Panc1 (cell line): ENCODE measurements around the gene TMEM258. TPM values are rescaled to one million over a fixed set of nuclear protein-coding genes. Genes with fewer than 3 reads are reported as not detected.

Experiments used
- ATAC-seq: fragments of 200-7000 bp; cut with Tn5 transposase; 2 replicates; pipeline ENCODE4 v1.9.1; 2020; ENCODE audit warnings: mild to moderate bottlenecking, moderate library complexity
- BruUV-seq: library from RNA; stranded (reverse); fragments of 400-500 nt; replicated peaks from 2 replicates; lab custom pipeline; 2021; lab: Mats Ljungman, UMichigan
- CTCF ChIA-PET: fragments of 300-600 bp; sonication (Branson Sonifier 250); formaldehyde crosslinking; loops from one replicate; lab custom pipeline; 2022; ENCODE audit warnings: antibody characterized with exemption; lab: Charles Lee
- POLR2A ChIA-PET: fragments of 300-600 bp; sonication (Branson Sonifier 250); formaldehyde crosslinking; loops from one replicate; lab custom pipeline; 2022; ENCODE audit warnings: antibody characterized with exemption; lab: Charles Lee
- DNase-seq: peaks from one replicate; pipeline ENCODE4 v3.0.0-alpha.2; 2010; ENCODE audit warnings: low read depth, low spot score
- H3K27ac ChIP-seq: 2 replicates; pipeline ENCODE4 v1.5.1; 2011; ENCODE audit warnings: mild to moderate bottlenecking, low read length, inconsistent platforms
- H3K27me3 ChIP-seq: fragments of 200-500 bp; sonication (Bioruptor generic); 2 replicates; pipeline ENCODE4 v1.6.0; 2014; ENCODE audit warnings: low read length, inconsistent platforms; ENCODE audit not compliant: control insufficient read depth, insufficient read depth
- H3K36me3 ChIP-seq: fragments of 200-500 bp; sonication (Bioruptor generic); 2 replicates; pipeline ENCODE4 v1.5.1; 2014; ENCODE audit warnings: inconsistent platforms, mild to moderate bottlenecking, low read length, moderate library complexity; ENCODE audit not compliant: control insufficient read depth, insufficient read depth
- H3K4me1 ChIP-seq: 2 replicates; pipeline ENCODE4 v1.5.1; 2011; ENCODE audit warnings: inconsistent platforms, mild to moderate bottlenecking, low read length, moderate library complexity; ENCODE audit not compliant: control insufficient read depth, insufficient read depth
- H3K4me3 ChIP-seq, 2 experiments: 2 replicates each; pipeline ENCODE4 v1.5.1; 2011 to 2012; ENCODE audit warnings: low read depth in 2 of 2, low read length in 2 of 2, mild to moderate bottlenecking in 2 of 2, inconsistent platforms in 1 of 2, moderate library complexity in 1 of 2
- H3K9me3 ChIP-seq: fragments of 200-500 bp; sonication (Bioruptor generic); 2 replicates; pipeline ENCODE4 v1.5.1; 2014; ENCODE audit warnings: low read depth, mild to moderate bottlenecking, inconsistent platforms, low read length, moderate library complexity; ENCODE audit not compliant: control insufficient read depth, insufficient read depth
- CTCF ChIP-seq: fragments of 450-650 bp; IDR thresholded peaks from 2 replicates; pipeline ENCODE4 v1.5.1; 2017; ENCODE audit warnings: mild to moderate bottlenecking
- POLR2AphosphoS5 ChIP-seq: IDR thresholded peaks from 2 replicates; pipeline ENCODE4 v1.6.1; 2012; ENCODE audit warnings: mild to moderate bottlenecking, low read depth, low read length, moderate library complexity
- SIN3A ChIP-seq: IDR thresholded peaks from 2 replicates; pipeline ENCODE4 v1.6.1; 2012; ENCODE audit warnings: low read depth, mild to moderate bottlenecking, low read length, moderate library complexity, borderline replicate concordance; ENCODE audit not compliant: insufficient read depth
- TCF7L2 ChIP-seq: IDR thresholded peaks from 2 replicates; pipeline ENCODE4 v1.6.1; 2011; ENCODE audit warnings: mild to moderate bottlenecking, low read depth, low read length, inconsistent platforms
- in situ Hi-C: cut with HindIII; loops from 2 replicates; pipeline ENCODE4 v1.10.0; 2016; ENCODE audit warnings: low sequenced_read_pairs, low pct_unique_long_range_greater_than_20kb
- intact Hi-C: fragments of 100-400 bp; cut with micrococcal nuclease; formaldehyde crosslinking; loops from one replicate; pipeline ENCODE4 v1.10.0; 2022; ENCODE audit not compliant: unreplicated experiment
- total RNA-seq: library from RNA; stranded (reverse); gene quantifications from one replicate; pipeline ENCODE4 v1.2.1, GENCODE V29; 2021; ENCODE audit not compliant: unreplicated experiment
- TF ChIP-seq, protein P1 (sequence below), 2 experiments: IDR thresholded peaks; 2 replicates each; pipeline ENCODE4 v1.6.1; 2011 to 2012; ENCODE audit warnings: low read depth in 2 of 2, control low read depth in 1 of 2, low read length in 1 of 2, mild to moderate bottlenecking in 1 of 2, moderate library complexity in 1 of 2; ENCODE audit not compliant: insufficient read depth in 1 of 2

TMEM258 gene
- total RNA-seq, 1 experiment from 2014 or later, result 139 TPM

GRCh38 chr11:61816736-61817455 lies 24.5 kb upstream of the TMEM258 start, which contains the start of gene FADS1:
TSS of gene FADS1 (minus strand) at chr11:61817003. CDS start at chr11:61816929, 74 bp downstream.
- ChIA-PET CTCF (no interaction called here), POLR2A (interaction anchor here (0.7 kb wide), 1 partner anchor 50 kb away, joined by 3 read pairs; no protein-coding TSS in a partner anchor)

More at GRCh38 chr11:61816736-61817455, 24.5 kb upstream of the TMEM258 start, which contains the start of gene FADS1:
- in situ Hi-C loops, result no loop called here
- H3K9me3 ChIP-seq, result no peaks in the 10 kb centered on the region
- peak within 1 kb of the TSS; percentile 95 for H3K27ac ChIP-seq
- ATAC-seq (peak; percentile 74), DNase-seq (no peak)
- intact Hi-C loops, result no loop called here
- peak within 1 kb of the TSS; percentile 69 to 91 for H3K4me3 ChIP-seq
- peaks cover 8% of the 10 kb centered on the region; the same call in 1 of the 2 replicates for H3K36me3 ChIP-seq
- peaks cover 17% of the 10 kb centered on the region for H3K4me1 ChIP-seq
- TF ChIP-seq, protein P1, sequence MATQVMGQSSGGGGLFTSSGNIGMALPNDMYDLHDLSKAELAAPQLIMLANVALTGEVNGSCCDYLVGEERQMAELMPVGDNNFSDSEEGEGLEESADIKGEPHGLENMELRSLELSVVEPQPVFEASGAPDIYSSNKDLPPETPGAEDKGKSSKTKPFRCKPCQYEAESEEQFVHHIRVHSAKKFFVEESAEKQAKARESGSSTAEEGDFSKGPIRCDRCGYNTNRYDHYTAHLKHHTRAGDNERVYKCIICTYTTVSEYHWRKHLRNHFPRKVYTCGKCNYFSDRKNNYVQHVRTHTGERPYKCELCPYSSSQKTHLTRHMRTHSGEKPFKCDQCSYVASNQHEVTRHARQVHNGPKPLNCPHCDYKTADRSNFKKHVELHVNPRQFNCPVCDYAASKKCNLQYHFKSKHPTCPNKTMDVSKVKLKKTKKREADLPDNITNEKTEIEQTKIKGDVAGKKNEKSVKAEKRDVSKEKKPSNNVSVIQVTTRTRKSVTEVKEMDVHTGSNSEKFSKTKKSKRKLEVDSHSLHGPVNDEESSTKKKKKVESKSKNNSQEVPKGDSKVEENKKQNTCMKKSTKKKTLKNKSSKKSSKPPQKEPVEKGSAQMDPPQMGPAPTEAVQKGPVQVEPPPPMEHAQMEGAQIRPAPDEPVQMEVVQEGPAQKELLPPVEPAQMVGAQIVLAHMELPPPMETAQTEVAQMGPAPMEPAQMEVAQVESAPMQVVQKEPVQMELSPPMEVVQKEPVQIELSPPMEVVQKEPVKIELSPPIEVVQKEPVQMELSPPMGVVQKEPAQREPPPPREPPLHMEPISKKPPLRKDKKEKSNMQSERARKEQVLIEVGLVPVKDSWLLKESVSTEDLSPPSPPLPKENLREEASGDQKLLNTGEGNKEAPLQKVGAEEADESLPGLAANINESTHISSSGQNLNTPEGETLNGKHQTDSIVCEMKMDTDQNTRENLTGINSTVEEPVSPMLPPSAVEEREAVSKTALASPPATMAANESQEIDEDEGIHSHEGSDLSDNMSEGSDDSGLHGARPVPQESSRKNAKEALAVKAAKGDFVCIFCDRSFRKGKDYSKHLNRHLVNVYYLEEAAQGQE (IDR thresholded peaks at IDR 0.05; ENCODE audit: insufficient read depth in 1 of 2, low read depth in 2 of 2, low read length in 1 of 2), result peak in 1 of 2 experiments; percentile 44; a peak in 1 of 4 replicates
- 0 out of 2 replicates have a peak, but pooled peaks have one; percentile 41 for TF ChIP-seq POLR2AphosphoS5
- TF ChIP-seq CTCF, result peak; percentile 90
- peak; percentile 54; the same call in 1 of the 2 replicates for TF ChIP-seq SIN3A
- TF ChIP-seq TCF7L2, result no peak
- H3K27me3 ChIP-seq, result no peaks in the 10 kb centered on the region
- BruUV-seq, result no TSS peak
